ENCODE measurements around the gene SLC26A9. TPM values are rescaled to one million over a fixed set of nuclear protein-coding genes. Genes with fewer than 3 reads are reported as not detected.

Gene SLC26A9
- total and polyA plus RNA-seq, 2 experiments from 2014 or later: not detected

- Histone ChIP-seq H3F3A (ENCODE audit: insufficient read depth) (peaks cover 20% of the 10 kb centered on the region), H2AFZ (no peak overlapping the region), H3K79me2 (ENCODE audit: insufficient read depth) (no peaks in the 10 kb centered on the region), H3K27ac (no peak overlapping the region), H3K9ac (no peak overlapping the region), H3K27me3 (replicated peaks; ENCODE audit: insufficient read depth) (no peaks in the 10 kb centered on the region), H3K9me3 (ENCODE audit: low read depth) (no peaks in the 10 kb centered on the region), H3K4me1 (ENCODE audit: insufficient read depth) (peaks cover 7% of the 10 kb centered on the region), H3K9me2 (ENCODE audit: insufficient read depth) (no peaks in the 10 kb centered on the region), H4K20me1 (ENCODE audit: insufficient read depth) (no peaks in the 10 kb centered on the region), H3K4me2 (ENCODE audit: unreplicated experiment) (no peak overlapping the region), H3K36me3 (ENCODE audit: low read depth) (no peaks in the 10 kb centered on the region), H3K4me3 (no peak overlapping the region)
- 92 to 97% methylated on average over 12 of the region's 12 CpGs for WGBS, 2 experiments (ENCODE audit: low coverage in 1 of 2, low lambda C conversion rate in 2 of 2, missing lambda C conversion rate in 2 of 2)
- TF ChIP-seq EZH2phosphoT487 (IDR thresholded peaks at IDR 0.05; ENCODE audit: insufficient read depth, low read depth): no peak
- TF ChIP-seq EZH2 (IDR thresholded peaks at IDR 0.05; ENCODE audit: insufficient read depth, poor library complexity, severe bottlenecking): no peak
- in situ Hi-C loops (cut with MboI): no loop called here
- DNase-seq: no peak
These were observed 15.6 kb downstream of the SLC26A9 start for GRCh38 chr1:205927676-205928075.

GRCh38 chr1:205927247-205927646 lies 16.0 kb downstream of the SLC26A9 start:
- Histone ChIP-seq H3K79me2 (ENCODE audit: insufficient read depth) (no peaks in the 10 kb centered on the region), H3K4me1 (ENCODE audit: insufficient read depth) (peaks cover 7% of the 10 kb centered on the region), H2AFZ (no peak overlapping the region), H3K27ac (no peak overlapping the region), H3K4me2 (ENCODE audit: unreplicated experiment) (no peak overlapping the region), H3K36me3 (ENCODE audit: low read depth) (no peaks in the 10 kb centered on the region), H3K4me3 (no peak overlapping the region), H4K20me1 (ENCODE audit: insufficient read depth) (no peaks in the 10 kb centered on the region), H3K9ac (no peak overlapping the region), H3K9me3 (ENCODE audit: low read depth) (no peaks in the 10 kb centered on the region), H3F3A (ENCODE audit: insufficient read depth) (peaks cover 18% of the 10 kb centered on the region), H3K9me2 (ENCODE audit: insufficient read depth) (no peaks in the 10 kb centered on the region), H3K27me3 (replicated peaks; ENCODE audit: insufficient read depth) (no peaks in the 10 kb centered on the region)
- TF ChIP-seq EZH2 (IDR thresholded peaks at IDR 0.05; ENCODE audit: insufficient read depth, poor library complexity, severe bottlenecking) (no peak), EZH2phosphoT487 (IDR thresholded peaks at IDR 0.05; ENCODE audit: insufficient read depth, low read depth) (no peak)
- DNase-seq: no peak
- WGBS, 2 experiments (ENCODE audit: low coverage in 1 of 2, low lambda C conversion rate in 2 of 2, missing lambda C conversion rate in 2 of 2): 88 to 94% methylated on average over 6 of the region's 6 CpGs
- in situ Hi-C loops (cut with MboI): no loop called here

- WGBS, 2 experiments (ENCODE audit: low coverage in 1 of 2, low lambda C conversion rate in 2 of 2, missing lambda C conversion rate in 2 of 2): 88 to 89% methylated on average over 8 of the region's 8 CpGs
These were observed 16.6 kb downstream of the SLC26A9 start for GRCh38 chr1:205926636-205927035.

GRCh38 chr1:205926213-205926612 lies 17.0 kb downstream of the SLC26A9 start:
- no peaks in the 10 kb centered on the region for H3K79me2 ChIP-seq (ENCODE audit: insufficient read depth)
- no peaks in the 10 kb centered on the region for H3K9me2 ChIP-seq (ENCODE audit: insufficient read depth)
- H3K36me3 ChIP-seq (ENCODE audit: low read depth): no peaks in the 10 kb centered on the region
- no peak overlapping the region for H3K4me2 ChIP-seq (ENCODE audit: unreplicated experiment)
- TF ChIP-seq EZH2phosphoT487 (IDR thresholded peaks at IDR 0.05; ENCODE audit: insufficient read depth, low read depth) (no peak), EZH2 (IDR thresholded peaks at IDR 0.05; ENCODE audit: insufficient read depth, poor library complexity, severe bottlenecking) (no peak)
- H2AFZ ChIP-seq: no peak overlapping the region
- H3F3A ChIP-seq (ENCODE audit: insufficient read depth): peaks cover 18% of the 10 kb centered on the region
- peak overlapping the region; percentile 31 for H3K27ac ChIP-seq
- no peaks in the 10 kb centered on the region for H3K9me3 ChIP-seq (ENCODE audit: low read depth)
- no peaks in the 10 kb centered on the region for H4K20me1 ChIP-seq (ENCODE audit: insufficient read depth)
- H3K9ac ChIP-seq: 0 out of 2 replicates have a peak overlapping the region, but pooled peaks have one; percentile 12
- H3K27me3 ChIP-seq (replicated peaks; ENCODE audit: insufficient read depth): no peaks in the 10 kb centered on the region
- DNase-seq: no peak
- in situ Hi-C loops (cut with MboI): no loop called here
- H3K4me1 ChIP-seq (ENCODE audit: insufficient read depth): peaks cover 7% of the 10 kb centered on the region
- H3K4me3 ChIP-seq: no peak overlapping the region
- WGBS, 2 experiments (ENCODE audit: low coverage in 1 of 2, low lambda C conversion rate in 2 of 2, missing lambda C conversion rate in 2 of 2): 92 to 97% methylated on average over 5 of the region's 5 CpGs

More at GRCh38 chr1:205926636-205927035, 16.6 kb downstream of the SLC26A9 start:
- Histone ChIP-seq H3K27me3 (replicated peaks; ENCODE audit: insufficient read depth) (no peaks in the 10 kb centered on the region), H3K9me2 (ENCODE audit: insufficient read depth) (no peaks in the 10 kb centered on the region), H3K4me3 (no peak overlapping the region), H3K9me3 (ENCODE audit: low read depth) (no peaks in the 10 kb centered on the region), H3F3A (ENCODE audit: insufficient read depth) (peaks cover 18% of the 10 kb centered on the region), H3K9ac (no peak overlapping the region), H3K79me2 (ENCODE audit: insufficient read depth) (no peaks in the 10 kb centered on the region), H3K4me2 (ENCODE audit: unreplicated experiment) (no peak overlapping the region), H3K27ac (no peak overlapping the region), H3K4me1 (ENCODE audit: insufficient read depth) (peaks cover 7% of the 10 kb centered on the region), H2AFZ (no peak overlapping the region), H3K36me3 (ENCODE audit: low read depth) (no peaks in the 10 kb centered on the region), H4K20me1 (ENCODE audit: insufficient read depth) (no peaks in the 10 kb centered on the region)
- TF ChIP-seq EZH2phosphoT487 (IDR thresholded peaks at IDR 0.05; ENCODE audit: insufficient read depth, low read depth): no peak
- no peak for TF ChIP-seq EZH2 (IDR thresholded peaks at IDR 0.05; ENCODE audit: insufficient read depth, poor library complexity, severe bottlenecking)
- no peak for DNase-seq
- in situ Hi-C loops (cut with MboI): no loop called here

- no peak overlapping the region for H3K4me2 ChIP-seq (ENCODE audit: unreplicated experiment)
- no peak overlapping the region for H2AFZ ChIP-seq
- TF ChIP-seq EZH2phosphoT487 (IDR thresholded peaks at IDR 0.05; ENCODE audit: insufficient read depth, low read depth) (no peak), EZH2 (IDR thresholded peaks at IDR 0.05; ENCODE audit: insufficient read depth, poor library complexity, severe bottlenecking) (no peak)
- no peaks in the 10 kb centered on the region for H4K20me1 ChIP-seq (ENCODE audit: insufficient read depth)
- H3K9me3 ChIP-seq (ENCODE audit: low read depth): no peaks in the 10 kb centered on the region
- no peak overlapping the region for H3K4me3 ChIP-seq
- no peaks in the 10 kb centered on the region for H3K36me3 ChIP-seq (ENCODE audit: low read depth)
- peaks cover 18% of the 10 kb centered on the region for H3F3A ChIP-seq (ENCODE audit: insufficient read depth)
- H3K4me1 ChIP-seq (ENCODE audit: insufficient read depth): peaks cover 7% of the 10 kb centered on the region
- H3K27me3 ChIP-seq (replicated peaks; ENCODE audit: insufficient read depth): no peaks in the 10 kb centered on the region
- in situ Hi-C loops (cut with MboI): no loop called here
- H3K9me2 ChIP-seq (ENCODE audit: insufficient read depth): no peaks in the 10 kb centered on the region
- DNase-seq: peak; percentile 96
- no peaks in the 10 kb centered on the region for H3K79me2 ChIP-seq (ENCODE audit: insufficient read depth)
- WGBS, 2 experiments (ENCODE audit: low coverage in 1 of 2, low lambda C conversion rate in 2 of 2, missing lambda C conversion rate in 2 of 2): 11 to 14% methylated on average over 9 of the region's 9 CpGs
- H3K27ac ChIP-seq: peak overlapping the region; percentile 63
- 0 out of 2 replicates have a peak overlapping the region, but pooled peaks have one; percentile 25 for H3K9ac ChIP-seq
These were observed 17.5 kb downstream of the SLC26A9 start for GRCh38 chr1:205925736-205926135.
